ENCODE data around the gene MCTP1.

Gene MCTP1

GRCh38 chr5:95224701-95225459 lies 60.0 kb downstream of the MCTP1 start:
- TF ChIP-seq CTCF (IDR thresholded peaks at IDR 0.05; ENCODE audit: low read length): no peak
- TF ChIP-seq EZH2phosphoT487 (IDR thresholded peaks at IDR 0.05; ENCODE audit: low read length): no peak
- no peak for TF ChIP-seq EZH2 (optimal IDR thresholded peaks at IDR 0.05; ENCODE audit: low read depth, low read length)
- no peaks in the 10 kb centered on the region for H3K4me1 ChIP-seq (ENCODE audit: low read length)
- no peak overlapping the region for H3K9ac ChIP-seq (ENCODE audit: low read length)

GRCh38 chr5:95223566-95224258 lies 61.2 kb downstream of the MCTP1 start:
- Histone ChIP-seq H2AFZ (ENCODE audit: low read length) (no peak overlapping the region), H3K79me2 (ENCODE audit: low read length) (no peaks in the 10 kb centered on the region), H3K9me3 (replicated peaks; ENCODE audit: insufficient read depth, low read length) (no peaks in the 10 kb centered on the region), H3F3A (ENCODE audit: insufficient read depth, low read length) (no peaks in the 10 kb centered on the region), H3K27ac (ENCODE audit: low read length) (no peak overlapping the region), H3K4me2 (ENCODE audit: low read depth, low read length) (no peak overlapping the region), H4K20me1 (ENCODE audit: insufficient read depth, low read length) (no peaks in the 10 kb centered on the region), H3K27me3 (replicated peaks; ENCODE audit: insufficient read depth, low read length) (no peaks in the 10 kb centered on the region), H3K4me3 (ENCODE audit: low read length) (no peak overlapping the region), H3K9ac (ENCODE audit: low read length) (no peak overlapping the region), H3K9me2 (replicated peaks; ENCODE audit: insufficient read depth, low read length) (no peaks in the 10 kb centered on the region), H3K4me1 (ENCODE audit: low read length) (no peaks in the 10 kb centered on the region), H3K36me3 (replicated peaks; ENCODE audit: insufficient read depth, low read length) (no peaks in the 10 kb centered on the region)
- no peak for TF ChIP-seq CTCF (IDR thresholded peaks at IDR 0.05; ENCODE audit: low read length)
- TF ChIP-seq EZH2 (optimal IDR thresholded peaks at IDR 0.05; ENCODE audit: low read depth, low read length): no peak
- no peak for TF ChIP-seq EZH2phosphoT487 (IDR thresholded peaks at IDR 0.05; ENCODE audit: low read length)
- DNase-seq: no peak

More at GRCh38 chr5:95224701-95225459, 60.0 kb downstream of the MCTP1 start:
- Histone ChIP-seq H3K4me2 (ENCODE audit: low read depth, low read length) (no peak overlapping the region), H3F3A (ENCODE audit: insufficient read depth, low read length) (no peaks in the 10 kb centered on the region), H3K36me3 (replicated peaks; ENCODE audit: insufficient read depth, low read length) (no peaks in the 10 kb centered on the region), H3K9me2 (replicated peaks; ENCODE audit: insufficient read depth, low read length) (no peaks in the 10 kb centered on the region), H3K27me3 (replicated peaks; ENCODE audit: insufficient read depth, low read length) (no peaks in the 10 kb centered on the region), H2AFZ (ENCODE audit: low read length) (no peak overlapping the region), H3K9me3 (replicated peaks; ENCODE audit: insufficient read depth, low read length) (no peaks in the 10 kb centered on the region), H3K4me3 (ENCODE audit: low read length) (no peak overlapping the region), H4K20me1 (ENCODE audit: insufficient read depth, low read length) (no peaks in the 10 kb centered on the region), H3K27ac (ENCODE audit: low read length) (no peak overlapping the region), H3K79me2 (ENCODE audit: low read length) (no peaks in the 10 kb centered on the region)
- no peak for DNase-seq

GRCh38 chr5:95222836-95223235 lies 62.1 kb downstream of the MCTP1 start:
- Histone ChIP-seq H3K79me2 (ENCODE audit: low read length) (no peaks in the 10 kb centered on the region), H3K9me2 (replicated peaks; ENCODE audit: insufficient read depth, low read length) (no peaks in the 10 kb centered on the region), H3K4me3 (ENCODE audit: low read length) (no peak overlapping the region), H4K20me1 (ENCODE audit: insufficient read depth, low read length) (no peaks in the 10 kb centered on the region), H2AFZ (ENCODE audit: low read length) (no peak overlapping the region), H3F3A (ENCODE audit: insufficient read depth, low read length) (no peaks in the 10 kb centered on the region), H3K4me2 (ENCODE audit: low read depth, low read length) (no peak overlapping the region), H3K4me1 (ENCODE audit: low read length) (no peaks in the 10 kb centered on the region), H3K27me3 (replicated peaks; ENCODE audit: insufficient read depth, low read length) (no peaks in the 10 kb centered on the region), H3K9ac (ENCODE audit: low read length) (no peak overlapping the region), H3K9me3 (replicated peaks; ENCODE audit: insufficient read depth, low read length) (no peaks in the 10 kb centered on the region), H3K36me3 (replicated peaks; ENCODE audit: insufficient read depth, low read length) (no peaks in the 10 kb centered on the region), H3K27ac (ENCODE audit: low read length) (no peak overlapping the region)
- TF ChIP-seq CTCF (IDR thresholded peaks at IDR 0.05; ENCODE audit: low read length) (no peak), EZH2 (optimal IDR thresholded peaks at IDR 0.05; ENCODE audit: low read depth, low read length) (no peak), EZH2phosphoT487 (IDR thresholded peaks at IDR 0.05; ENCODE audit: low read length) (no peak)
- no peak for DNase-seq

Measured in MM.1S (cell line).